Tibial artery (tissue), 4 donors: ENCODE results near the gene PCSK5.

Source experiments
- DNase-seq, 2 donors: peaks; one replicate each; pipeline ENCODE4 v3.0.0-alpha.2; 2019
- H3K27ac ChIP-seq, 2 donors: fragments of 200-600 bp; sonication (generic) in 1 of 2; 1 replicate in 1 of 2; 2 replicates in 1 of 2; pipeline ENCODE4 v1.5.1; 2018 to 2019; ENCODE audit warnings: mild to moderate bottlenecking in 1 of 2
- H3K27me3 ChIP-seq, 2 donors: fragments of 200-600 bp; sonication (generic) in 1 of 2; one replicate each; pipeline versions ENCODE4 v1.5.1 to v1.6.0; 2016 to 2019
- H3K36me3 ChIP-seq, 3 donors: fragments of 200-600 bp; sonication (generic) in 2 of 3; one replicate each; pipeline ENCODE4 v1.5.1; 2016 to 2019; ENCODE audit warnings: mild to moderate bottlenecking in 2 of 3
- H3K4me1 ChIP-seq, 4 donors: fragments of 200-600 bp; sonication (generic) in 2 of 4; 1 replicate in 3 of 4; 2 replicates in 1 of 4; pipeline ENCODE4 v1.5.1; 2016 to 2019
- H3K4me3 ChIP-seq, 2 donors: fragments of 200-600 bp; sonication (generic) in 1 of 2; 1 replicate in 1 of 2; 2 replicates in 1 of 2; pipeline ENCODE4 v1.5.1; 2018 to 2019; ENCODE audit warnings: mild to moderate bottlenecking in 2 of 2
- H3K9me3 ChIP-seq, 3 donors: fragments of 200-600 bp; sonication (generic) in 1 of 3; one replicate each; pipeline ENCODE4 v1.5.1; 2016 to 2019
- CTCF ChIP-seq, 2 experiments: fragments of 200-600 bp in 1 of 2; fragments of 450-650 bp in 1 of 2; IDR thresholded peaks; one replicate each; pipeline ENCODE4 v1.5.1; 2017 to 2019; ENCODE audit warnings: antibody characterized with exemption in 2 of 2, mild to moderate bottlenecking in 1 of 2, moderate library complexity in 1 of 2
- intact Hi-C: fragments of 100-400 bp; cut with DNase I; formaldehyde crosslinking; loops from one replicate; pipeline ENCODE4 v1.15.0; 2023; ENCODE audit warnings: low total_unique reads

The PCSK5 gene

DNA sequence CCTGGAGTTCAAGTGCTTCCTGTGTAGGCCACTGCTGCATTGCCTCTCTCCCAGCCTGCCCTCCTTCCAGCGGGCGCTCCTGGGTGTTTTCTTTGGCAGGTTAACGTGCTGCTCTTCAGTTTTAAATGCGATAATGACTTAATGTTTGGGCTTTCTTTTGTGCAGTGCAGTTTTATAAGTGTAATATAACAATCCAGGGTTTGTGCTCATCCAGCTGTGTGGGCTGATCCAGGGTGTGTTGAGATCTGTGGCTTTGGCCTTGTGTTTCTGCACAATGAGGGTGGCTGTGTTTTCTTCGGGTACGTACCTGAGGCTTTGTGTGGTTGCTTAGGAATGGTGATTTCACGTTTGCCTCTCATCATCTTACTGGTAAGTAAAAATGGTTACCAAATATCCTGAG, 50.6 kb downstream of the PCSK5 start:
- no peaks in the 10 kb centered on the region for H3K27me3 ChIP-seq
- no peak overlapping the region for H3K27ac ChIP-seq
- no peaks in the 10 kb centered on the region for H3K36me3 ChIP-seq
- no peaks in the 10 kb centered on the region for H3K9me3 ChIP-seq
- intact Hi-C loops = no loop called here
- TF ChIP-seq CTCF (IDR thresholded peaks at IDR 0.05) = no peak
- H3K4me1 ChIP-seq = no peaks in the 10 kb centered on the region
- H3K4me3 ChIP-seq = no peak overlapping the region
- DNase-seq = no peak

DNA sequence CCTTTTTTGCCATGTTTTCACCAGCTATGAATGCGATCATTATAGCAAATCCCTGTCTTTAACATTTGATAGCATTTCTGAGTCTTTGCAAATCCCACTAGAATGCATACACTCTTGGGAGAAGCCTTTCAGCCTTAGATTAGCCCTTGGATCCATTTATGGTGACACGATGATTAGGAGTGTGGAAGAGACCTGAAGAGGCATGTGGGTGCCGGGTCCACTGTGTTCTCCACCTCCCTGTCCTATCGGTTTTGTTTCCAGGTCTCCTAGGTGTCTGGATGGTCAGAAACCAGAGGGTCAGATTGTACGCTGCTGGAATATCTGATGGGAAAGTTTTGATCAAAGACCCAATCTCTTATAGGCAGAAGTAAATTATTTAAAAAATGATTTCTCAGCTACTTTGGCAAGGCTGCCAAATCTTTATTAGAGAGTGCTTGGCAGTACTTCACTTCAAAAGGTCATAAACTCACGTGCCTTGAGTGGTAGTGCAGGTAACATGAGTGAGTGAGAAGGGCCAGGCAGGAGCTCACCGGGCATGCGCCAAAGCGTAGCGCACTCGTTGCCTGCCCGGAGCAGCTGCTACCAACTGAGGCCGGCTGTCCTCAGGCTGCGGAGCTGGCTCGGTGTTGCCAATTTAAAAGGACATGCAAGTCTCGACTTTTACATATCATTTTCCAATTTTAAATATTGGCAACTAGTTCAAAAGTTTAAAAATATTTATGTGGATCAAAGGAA, 51.3 kb downstream of the PCSK5 start:
- intact Hi-C loops = no loop called here
- H3K27ac ChIP-seq = no peak overlapping the region

GRCh38 chr9:75946766-75947165, 56.3 kb downstream of the PCSK5 start:
- TF ChIP-seq CTCF (IDR thresholded peaks at IDR 0.05) = no peak
- H3K4me1 ChIP-seq = no peaks in the 10 kb centered on the region
- no peaks in the 10 kb centered on the region for H3K9me3 ChIP-seq
- H3K27me3 ChIP-seq = no peaks in the 10 kb centered on the region
- no peak overlapping the region for H3K4me3 ChIP-seq
- no peak for DNase-seq
- H3K27ac ChIP-seq = no peak overlapping the region
- intact Hi-C loops = no loop called here
- peaks cover 6% of the 10 kb centered on the region in 3 donors for H3K36me3 ChIP-seq

More for the DNA sequence above, 51.3 kb downstream of the PCSK5 start:
- no peak for DNase-seq
- H3K27me3 ChIP-seq = no peaks in the 10 kb centered on the region
- no peak for TF ChIP-seq CTCF (IDR thresholded peaks at IDR 0.05)
- H3K9me3 ChIP-seq = no peaks in the 10 kb centered on the region
- no peak overlapping the region for H3K4me3 ChIP-seq
- no peaks in the 10 kb centered on the region for H3K4me1 ChIP-seq
- H3K36me3 ChIP-seq = no peaks in the 10 kb centered on the region

GRCh38 chr9:75947233-75947632, 56.8 kb downstream of the PCSK5 start:
- H3K27me3 ChIP-seq = no peaks in the 10 kb centered on the region
- no peaks in the 10 kb centered on the region for H3K4me1 ChIP-seq
- H3K4me3 ChIP-seq = no peak overlapping the region
- no peak for TF ChIP-seq CTCF (IDR thresholded peaks at IDR 0.05)
- no peak for DNase-seq
- H3K36me3 ChIP-seq = peaks cover 6 to 11% (median 6%) of the 10 kb centered on the region in 3 donors
- intact Hi-C loops = no loop called here
- H3K9me3 ChIP-seq = no peaks in the 10 kb centered on the region
- no peak overlapping the region for H3K27ac ChIP-seq

GRCh38 chr9:75950998-75951397, 60.5 kb downstream of the PCSK5 start:
- H3K27ac ChIP-seq = no peak overlapping the region
- intact Hi-C loops = no loop called here

More at GRCh38 chr9:75950998-75951397, 60.5 kb downstream of the PCSK5 start:
- no peak for TF ChIP-seq CTCF (IDR thresholded peaks at IDR 0.05)
- no peak for DNase-seq
- Histone ChIP-seq H3K4me3 (no peak overlapping the region), H3K4me1 (peaks cover 0 to 5% (median 0%) of the 10 kb centered on the region in 4 donors), H3K9me3 (no peaks in the 10 kb centered on the region), H3K36me3 (peaks cover 6 to 14% (median 6%) of the 10 kb centered on the region in 3 donors), H3K27me3 (no peaks in the 10 kb centered on the region)
